Astrocyte of the cerebellum (primary cell): Measurements from ENCODE around the gene EMSY.

ENCODE experiments used
- DNase-seq: peaks from one replicate; pipeline ENCODE4 v3.0.0-alpha.2; 2011; ENCODE audit warnings: low read depth
- H3K4me3 ChIP-seq: 2 replicates; pipeline ENCODE4 v1.5.1; 2011; ENCODE audit warnings: mild to moderate bottlenecking, low read depth, low read length, moderate library complexity
- CTCF ChIP-seq: IDR thresholded peaks from 2 replicates; pipeline ENCODE4 v1.5.1; 2012; ENCODE audit warnings: low read length, low read depth, moderate library complexity, mild to moderate bottlenecking; ENCODE audit errors: missing control alignments
- in situ Hi-C: cut with HindIII; loops from 2 replicates; pipeline ENCODE4 v1.10.0; 2017; ENCODE audit warnings: low sequenced_read_pairs

The EMSY gene

DNA sequence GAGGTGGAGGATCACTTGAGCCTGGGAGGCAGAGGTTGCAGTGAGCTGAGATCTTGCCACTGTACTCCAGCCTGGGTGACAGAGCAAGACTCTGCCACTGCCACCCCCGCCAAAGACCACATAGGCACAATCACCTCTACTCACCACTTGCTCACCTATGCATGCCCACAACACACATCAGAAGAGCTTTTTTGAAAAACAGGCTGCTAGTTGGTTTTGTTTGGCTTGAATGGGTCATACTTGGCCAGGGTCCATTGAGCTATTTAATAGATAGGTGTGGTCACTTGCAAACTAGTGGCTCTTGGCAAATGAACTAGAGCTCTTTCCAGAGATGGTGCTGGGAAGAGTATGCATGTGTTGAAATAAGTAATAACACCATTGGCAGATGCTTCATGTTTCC, 80.1 kb downstream of the EMSY start:
- peak; percentile 28 for DNase-seq
- no peak overlapping the region for H3K4me3 ChIP-seq
- in situ Hi-C loops: loop anchor here (25.0 kb wide), 2 partner anchors 188 to 288 kb away; no protein-coding TSS in a partner anchor
- TF ChIP-seq CTCF: no peak

DNA sequence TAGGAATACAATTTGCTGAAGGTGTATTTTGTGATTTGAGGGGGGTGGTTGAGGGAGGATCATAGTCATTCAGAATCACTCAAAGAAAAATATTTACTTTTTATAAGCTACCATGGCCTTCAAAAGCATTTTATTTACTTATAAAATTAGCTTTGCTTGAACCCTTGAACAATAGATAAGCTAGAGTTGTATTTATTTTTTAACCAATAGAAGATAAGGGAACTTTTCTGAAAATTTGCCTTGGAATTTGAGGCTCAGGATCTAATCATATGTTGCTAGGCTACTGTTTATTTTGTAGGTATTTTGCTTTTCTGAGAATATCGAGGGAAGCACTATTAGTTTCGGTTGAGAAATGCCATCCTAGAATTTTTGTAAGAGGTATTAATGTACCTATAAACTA, 82.1 kb downstream of the EMSY start:
- no peak overlapping the region for H3K4me3 ChIP-seq
- in situ Hi-C loops: no loop called here
- DNase-seq: no peak
- no peak for TF ChIP-seq CTCF

DNA sequence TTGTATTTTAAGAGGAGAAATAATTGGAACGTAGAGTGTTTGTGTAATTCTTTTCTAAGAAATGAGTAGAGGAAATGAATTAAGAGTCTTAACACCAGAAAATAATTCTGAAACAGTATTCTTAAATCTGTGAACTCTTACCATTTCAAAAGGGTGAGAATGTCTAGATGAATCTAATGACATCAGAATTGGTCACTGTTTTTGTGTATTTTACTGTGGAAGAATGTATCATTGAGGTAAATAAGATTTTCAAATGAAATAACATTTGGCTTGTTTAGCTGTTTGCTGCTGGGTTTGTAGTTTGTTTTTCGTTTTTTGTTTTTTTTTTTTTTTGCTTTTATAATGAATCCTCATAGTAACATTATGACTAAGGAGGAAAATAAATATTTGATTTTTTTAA, 97.6 kb downstream of the EMSY start:
- no peak for TF ChIP-seq CTCF
- in situ Hi-C loops: no loop called here
- DNase-seq: no peak
- no peak overlapping the region for H3K4me3 ChIP-seq

GRCh38 chr11:76543006-76543703, 98.3 kb downstream of the EMSY start:
- no peak for DNase-seq
- no peak overlapping the region for H3K4me3 ChIP-seq
- TF ChIP-seq CTCF: no peak
- in situ Hi-C loops: no loop called here

- TF ChIP-seq CTCF: no peak
- no peak overlapping the region for H3K4me3 ChIP-seq
- no peak for DNase-seq
- in situ Hi-C loops: no loop called here
Observed at GRCh38 chr11:76550781-76551180, 106.0 kb downstream of the EMSY start.

GRCh38 chr11:76551400-76551799, 106.6 kb downstream of the EMSY start:
- no peak for DNase-seq
- TF ChIP-seq CTCF: peak; percentile 11
- H3K4me3 ChIP-seq: no peak overlapping the region
- in situ Hi-C loops: no loop called here

DNA sequence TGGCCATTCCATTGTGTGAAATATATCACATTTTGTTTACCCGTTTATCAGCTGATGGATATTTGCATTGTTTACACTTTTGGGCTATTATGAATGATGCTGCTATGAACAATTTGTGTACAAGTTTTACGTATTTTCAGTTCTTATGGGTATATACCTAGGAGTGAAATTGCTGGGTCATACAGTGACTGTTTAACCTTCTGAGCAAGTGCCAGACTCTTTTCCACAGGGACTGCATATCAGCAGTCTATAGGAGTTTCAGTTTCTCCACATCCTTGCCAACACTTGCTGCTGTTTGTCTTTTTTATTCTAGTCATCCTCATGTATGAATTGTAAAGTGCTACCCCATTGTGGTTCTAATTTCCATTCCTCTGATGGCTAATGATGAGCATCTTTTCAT, 108.2 kb downstream of the EMSY start:
- no peak overlapping the region for H3K4me3 ChIP-seq
- no peak for TF ChIP-seq CTCF
- no peak for DNase-seq
- in situ Hi-C loops: no loop called here
